Hepatocyte (in vitro differentiated cells): ENCODE data around the gene CUBN.

Experiments
- EZH2 ChIP-seq: fragments of 200-600 bp; sonication (generic); IDR thresholded peaks from 2 replicates; pipeline ENCODE4 v1.6.1; 2016; ENCODE audit warnings: antibody characterized with exemption, mild to moderate bottlenecking, borderline replicate concordance
- EZH2phosphoT487 ChIP-seq: fragments of 200-600 bp; sonication (generic); IDR thresholded peaks from one replicate; pipeline ENCODE4 v1.6.1; 2018; ENCODE audit warnings: antibody characterized with exemption, mild to moderate bottlenecking, low read depth, moderate library complexity; ENCODE audit not compliant: unreplicated experiment, severe bottlenecking
- TF ChIP-seq, protein P1 (sequence below): fragments of 200-600 bp; sonication (generic); IDR thresholded peaks from 2 replicates; pipeline ENCODE4 v1.5.1; 2016; ENCODE audit warnings: antibody characterized with exemption, mild to moderate bottlenecking; ENCODE audit not compliant: poor library complexity

DNA sequence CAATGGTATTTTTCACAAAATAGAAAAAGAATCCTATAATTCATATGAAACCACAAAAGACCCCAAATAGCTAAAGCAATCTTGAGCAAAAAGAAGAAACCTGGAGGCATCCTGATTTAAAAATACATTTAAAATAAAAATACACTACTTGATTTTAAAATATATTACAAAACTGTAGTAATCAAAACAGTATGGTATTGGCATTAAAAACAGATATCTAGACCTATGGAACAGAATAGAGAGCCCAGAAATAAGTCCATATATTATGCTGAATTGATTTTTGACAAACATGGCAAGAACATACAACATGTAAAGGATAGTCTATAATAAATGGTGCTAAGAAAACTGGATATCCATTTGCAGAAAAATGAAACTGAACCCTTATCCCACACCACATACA, 34.8 kb downstream of the CUBN start:
- TF ChIP-seq, protein P1, sequence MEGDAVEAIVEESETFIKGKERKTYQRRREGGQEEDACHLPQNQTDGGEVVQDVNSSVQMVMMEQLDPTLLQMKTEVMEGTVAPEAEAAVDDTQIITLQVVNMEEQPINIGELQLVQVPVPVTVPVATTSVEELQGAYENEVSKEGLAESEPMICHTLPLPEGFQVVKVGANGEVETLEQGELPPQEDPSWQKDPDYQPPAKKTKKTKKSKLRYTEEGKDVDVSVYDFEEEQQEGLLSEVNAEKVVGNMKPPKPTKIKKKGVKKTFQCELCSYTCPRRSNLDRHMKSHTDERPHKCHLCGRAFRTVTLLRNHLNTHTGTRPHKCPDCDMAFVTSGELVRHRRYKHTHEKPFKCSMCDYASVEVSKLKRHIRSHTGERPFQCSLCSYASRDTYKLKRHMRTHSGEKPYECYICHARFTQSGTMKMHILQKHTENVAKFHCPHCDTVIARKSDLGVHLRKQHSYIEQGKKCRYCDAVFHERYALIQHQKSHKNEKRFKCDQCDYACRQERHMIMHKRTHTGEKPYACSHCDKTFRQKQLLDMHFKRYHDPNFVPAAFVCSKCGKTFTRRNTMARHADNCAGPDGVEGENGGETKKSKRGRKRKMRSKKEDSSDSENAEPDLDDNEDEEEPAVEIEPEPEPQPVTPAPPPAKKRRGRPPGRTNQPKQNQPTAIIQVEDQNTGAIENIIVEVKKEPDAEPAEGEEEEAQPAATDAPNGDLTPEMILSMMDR: no peak
- TF ChIP-seq EZH2 (no peak), EZH2phosphoT487 (no peak)
